GM21367 (cell line): ENCODE measurements around the gene MICAL2.

ENCODE experiments used
- ATAC-seq: cut with Tn5 transposase; IDR thresholded peaks from one replicate; pipeline ENCODE4 v1.9.1; 2021; ENCODE audit not compliant: unreplicated experiment

The MICAL2 gene

GRCh38 chr11:12263141-12263693 is 152.8 kb downstream of the MICAL2 start:
- ATAC-seq = no peak

- no peak for ATAC-seq
Measured at GRCh38 chr11:12264361-12264760, 154.0 kb downstream of the MICAL2 start.

GRCh38 chr11:12266132-12266531 is 155.7 kb downstream of the MICAL2 start:
- ATAC-seq = no peak

- no peak for ATAC-seq
Measured at GRCh38 chr11:12266943-12267342, 156.6 kb downstream of the MICAL2 start.

- no peak for ATAC-seq
Measured at GRCh38 chr11:12267921-12268320, 157.5 kb downstream of the MICAL2 start.

- no peak for ATAC-seq
Measured at GRCh38 chr11:12269104-12269441, 158.7 kb downstream of the MICAL2 start.

- ATAC-seq = no peak
Measured at GRCh38 chr11:12269446-12270214, 159.2 kb downstream of the MICAL2 start.

GRCh38 chr11:12270215-12270797 is 159.9 kb downstream of the MICAL2 start:
- no peak for ATAC-seq

- ATAC-seq = no peak
Measured at GRCh38 chr11:12270817-12271216, 160.4 kb downstream of the MICAL2 start.

GRCh38 chr11:12271241-12271640 is 160.9 kb downstream of the MICAL2 start:
- no peak for ATAC-seq

- ATAC-seq = no peak
Measured at GRCh38 chr11:12271826-12272366, 161.5 kb downstream of the MICAL2 start.

GRCh38 chr11:12272821-12273617 is 162.6 kb downstream of the MICAL2 start:
- ATAC-seq = no peak

- no peak for ATAC-seq
Measured at GRCh38 chr11:12273618-12273995, 163.2 kb downstream of the MICAL2 start.

- no peak for ATAC-seq
Measured at GRCh38 chr11:12274056-12274455, 163.7 kb downstream of the MICAL2 start.

- ATAC-seq = no peak
Measured at GRCh38 chr11:12274558-12275197, 164.3 kb downstream of the MICAL2 start.

- no peak for ATAC-seq
Measured at GRCh38 chr11:12275818-12276217, 165.4 kb downstream of the MICAL2 start.

GRCh38 chr11:12276356-12276755 is 166.0 kb downstream of the MICAL2 start:
- ATAC-seq = no peak

- ATAC-seq = no peak
Measured at GRCh38 chr11:12276831-12277475, 166.6 kb downstream of the MICAL2 start.

- ATAC-seq = no peak
Measured at GRCh38 chr11:12278766-12279671, 168.6 kb downstream of the MICAL2 start.
